Right cardiac atrium (tissue), 5 donors: ENCODE measurements around the gene ZNF619. TPM values are rescaled to one million over a fixed set of nuclear protein-coding genes. Genes with fewer than 3 reads are reported as not detected.

ENCODE experiments used
- ATAC-seq, 2 donors: fragments of 200-7000 bp; cut with Tn5 transposase; one replicate each; pipeline versions ENCODE4 v1.8.0 to v1.9.1; 2020; ENCODE audit warnings: moderate library complexity in 2 of 2, mild to moderate bottlenecking in 1 of 2
- DNase-seq, 3 donors: peaks; one replicate each; pipeline ENCODE4 v3.0.0-alpha.2; 2020
- H3K27ac ChIP-seq: one replicate; pipeline ENCODE4 v1.5.1; 2013; ENCODE audit warnings: mild to moderate bottlenecking, low read length, control low read depth, moderate library complexity
- H3K27me3 ChIP-seq: one replicate; pipeline ENCODE4 v1.6.1; 2013; ENCODE audit not compliant: control insufficient read depth, insufficient read depth
- H3K4me1 ChIP-seq: one replicate; pipeline ENCODE4 v1.6.1; 2013; ENCODE audit warnings: low read length; ENCODE audit not compliant: control insufficient read depth, insufficient read depth
- H3K4me3 ChIP-seq: one replicate; pipeline ENCODE4 v1.5.1; 2013; ENCODE audit warnings: low read length, control low read depth
- H3K9me3 ChIP-seq: one replicate; pipeline ENCODE4 v1.6.1; 2013; ENCODE audit warnings: low read length; ENCODE audit not compliant: control insufficient read depth
- WGBS: extraction: QIAGEN DNeasy Blood & Tissue Kit; methylation state at CpG from one replicate; pipeline ENCODE4 v1.1.7; 2013; 5-methylcytosine and 5-hydroxymethylcytosine counted together
- intact Hi-C, 4 donors: fragments of 100-400 bp; cut with DNase I; formaldehyde crosslinking; loops; one replicate each; pipeline versions ENCODE4 v1.11.0 to v1.14.0; 2022 to 2023
- long read RNA-seq, 4 donors: library from polyadenylated mRNA; unstranded; transcript quantifications; one replicate each; pipeline ENCODE4 v2.0.0, GENCODE V29; 2020 to 2021
- polyA plus RNA-seq: library from polyadenylated mRNA; stranded (reverse); fragments of 200-250 nt; gene quantifications from one replicate; pipeline ENCODE4 v1.2.3, GENCODE V29; 2013
- total RNA-seq, 4 donors: library from RNA; stranded (reverse); fragmentation: NEBNext Ultra II Directional; extraction: Animal tissue kit (Norgen Biotek cat#: 25700); gene quantifications; one replicate each; pipeline ENCODE4 v1.2.1, GENCODE V29; 2021
- donor health status: healthy with polysubstance abuse.
- donor health status: DM: no; HTN: yes; CAD: no.
- donor health status: DM: no; HTN: no; CAD: no.
- donor health status: DM: no; HTN: yes; CAD: no; lungs with severe emphysema.
- donor health status: DM: yes; HTN: yes; CAD: no.

ZNF619 gene
- total RNA-seq (1 to 10 TPM; 3.9 to 6.3 (median 5.0) TPM), polyA plus RNA-seq (1.5 TPM)
- long read RNA-seq, donor 1, partial matches to known transcripts: 0 of 3 reads
- long read RNA-seq, donor 1, other reads (novel, unspliced or antisense): 3 of 3 reads
- long read RNA-seq, donor 2, partial matches to known transcripts: 0 of 2 reads
- long read RNA-seq, donor 2, other reads (novel, unspliced or antisense): 2 of 2 reads
- long read RNA-seq, donor 3, full-length matches to known transcripts: 2 of 3 reads
- long read RNA-seq, donor 3, partial matches to known transcripts: 0 of 3 reads
- long read RNA-seq, donor 3, other reads (novel, unspliced or antisense): 1 of 3 reads
- long read RNA-seq, donor 4, partial matches to known transcripts: 0 of 2 reads
- long read RNA-seq, donor 4, other reads (novel, unspliced or antisense): 2 of 2 reads

DNA sequence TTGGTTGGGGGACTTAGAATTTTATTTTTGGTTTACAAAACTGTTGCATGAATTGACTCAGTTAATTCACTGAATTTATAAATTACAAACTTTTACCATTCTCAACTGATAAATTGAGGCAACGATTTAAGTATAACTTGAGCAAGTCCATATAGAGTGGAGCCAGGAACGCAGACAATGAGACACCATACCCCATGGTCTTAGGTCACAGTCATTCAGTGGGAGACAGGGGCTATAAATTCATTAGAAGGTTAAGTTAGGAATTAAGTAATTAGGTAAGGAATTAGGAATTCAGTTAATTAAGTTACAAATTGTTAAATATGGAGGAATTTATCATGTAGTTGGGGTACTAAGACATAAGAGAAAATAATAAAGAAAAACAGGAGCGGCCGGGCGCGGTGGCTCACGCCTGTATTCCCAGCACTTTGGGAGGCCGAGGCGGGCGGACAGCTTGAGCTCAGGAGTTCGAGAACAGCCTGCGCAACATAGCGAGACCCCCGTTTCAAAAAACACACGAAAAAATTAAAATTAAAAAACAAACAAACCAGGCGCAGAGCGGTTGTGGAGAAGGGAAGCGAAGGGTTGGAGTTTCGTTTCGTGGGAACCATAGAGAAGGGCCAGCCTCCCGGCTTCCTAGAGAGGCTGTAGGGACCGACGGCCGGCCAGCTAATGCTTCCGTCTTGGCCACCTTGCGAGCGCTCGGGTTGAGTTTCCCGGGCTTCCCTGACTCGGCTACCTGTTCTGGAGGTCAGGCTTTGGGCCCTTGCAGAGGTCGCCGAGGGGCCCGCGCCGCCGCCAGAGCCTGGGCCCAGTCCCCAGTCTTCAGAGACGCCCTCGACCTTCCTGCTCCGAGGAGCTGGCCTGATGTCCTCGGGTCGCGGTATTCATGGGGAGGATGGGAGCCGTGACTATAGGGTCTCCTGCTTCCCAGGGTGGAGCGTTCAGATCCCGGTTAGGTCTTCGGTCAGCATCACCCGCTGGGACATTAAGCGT is at the start of gene ZNF619:
Gene ZNF619, plus strand, starts transcription at position 645 of the 993 bp plus-strand sequence. CDS start 858 bp downstream, outside the sequence.
- Histone ChIP-seq H3K27me3 (no peaks in the 10 kb centered on the region), H3K9me3 (no peaks in the 10 kb centered on the region), H3K4me1 (no peaks in the 10 kb centered on the region), H3K4me3 (peak within 1 kb of the TSS; percentile 80), H3K27ac (peak within 1 kb of the TSS; percentile 26)
- ATAC-seq (peak; percentile 93 to 96), DNase-seq (peak; percentile 75 to 90 (median 90))
- WGBS: 12% methylated on average over 48 of the region's 48 CpGs
- intact Hi-C loops: loop anchor here in 2 of 4 donors (10.0 kb wide), 1 partner anchor 48 kb away; the partner anchor contains the start of gene ZNF621 (in 2 of the 2)

DNA sequence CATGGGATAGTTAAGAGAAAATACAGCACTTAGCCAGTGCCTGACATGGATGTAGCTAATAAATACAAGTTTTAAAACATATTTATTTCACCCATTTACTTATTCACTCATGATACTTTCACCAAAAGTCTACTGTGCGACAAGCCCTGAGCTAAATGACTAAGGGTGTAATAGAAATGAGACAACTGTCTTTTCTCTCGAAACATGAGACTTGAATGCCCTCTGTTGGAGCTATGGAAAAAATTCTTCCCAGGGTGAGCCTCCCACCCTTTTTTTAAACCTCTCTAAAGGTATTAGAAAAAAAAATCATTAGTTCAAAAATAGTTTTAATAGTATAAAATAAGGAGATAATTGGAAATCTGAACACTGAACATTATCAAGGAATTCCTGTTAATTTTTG is 44.1 kb upstream of the ZNF619 start:
- 90% methylated on average over 2 of the region's 2 CpGs for WGBS
- H3K4me1 ChIP-seq: no peaks in the 10 kb centered on the region
- no peaks in the 10 kb centered on the region for H3K9me3 ChIP-seq
- ATAC-seq (no peak), DNase-seq (no peak)
- no peaks in the 10 kb centered on the region for H3K27me3 ChIP-seq
- no peak overlapping the region for H3K27ac ChIP-seq
- H3K4me3 ChIP-seq: no peak overlapping the region
- intact Hi-C loops: no loop called here

DNA sequence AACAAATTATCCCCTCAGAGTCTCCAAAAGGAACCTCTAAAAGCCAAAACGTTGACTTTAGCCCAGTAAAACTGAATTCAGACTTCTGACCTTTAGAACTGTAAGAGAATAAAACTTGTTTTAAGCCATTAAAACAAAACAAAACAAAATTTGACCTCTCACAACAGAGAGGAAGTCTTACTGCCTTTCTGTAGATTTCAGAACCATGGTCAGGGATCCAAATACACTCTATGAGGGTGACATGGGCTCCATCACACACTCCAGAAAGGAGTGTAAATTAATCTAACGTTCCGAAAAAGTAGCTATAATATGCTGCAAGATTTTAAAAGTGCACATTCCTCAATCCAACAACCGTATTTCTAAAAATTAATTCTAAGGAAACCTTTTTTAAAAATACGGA is 39.0 kb upstream of the ZNF619 start:
- DNase-seq (no peak), ATAC-seq (no peak)
- WGBS: 69% methylated on average over 5 of the region's 5 CpGs
- intact Hi-C loops: no loop called here
- Histone ChIP-seq H3K9me3 (no peaks in the 10 kb centered on the region), H3K4me3 (no peak overlapping the region), H3K4me1 (no peaks in the 10 kb centered on the region), H3K27ac (no peak overlapping the region), H3K27me3 (no peaks in the 10 kb centered on the region)

DNA sequence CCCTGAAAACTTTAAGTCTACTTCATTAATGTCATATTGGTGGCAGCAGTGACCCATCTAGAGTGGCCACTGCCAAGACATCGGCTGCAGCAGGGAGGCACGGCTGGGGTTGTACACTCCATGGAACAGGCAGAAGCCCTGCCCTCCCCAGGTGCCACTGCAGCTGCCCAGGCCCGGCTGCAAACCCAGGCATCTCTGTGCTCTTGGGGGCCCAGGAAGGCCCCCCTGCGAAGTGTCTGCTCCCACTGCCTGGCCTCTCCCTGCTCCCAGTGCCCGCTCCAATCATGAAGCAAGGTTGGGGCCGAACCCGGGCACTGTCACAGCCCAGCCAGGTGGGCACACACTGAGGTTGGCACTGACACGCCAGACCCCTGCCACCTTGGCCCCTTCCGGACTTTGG is 31.9 kb upstream of the ZNF619 start:
- Histone ChIP-seq H3K27me3 (no peaks in the 10 kb centered on the region), H3K4me1 (no peaks in the 10 kb centered on the region), H3K4me3 (no peak overlapping the region), H3K9me3 (no peaks in the 10 kb centered on the region), H3K27ac (no peak overlapping the region)
- intact Hi-C loops: no loop called here
- DNase-seq: no peak
- no peak for ATAC-seq
- WGBS: 88% methylated on average over 9 of the region's 9 CpGs

DNA sequence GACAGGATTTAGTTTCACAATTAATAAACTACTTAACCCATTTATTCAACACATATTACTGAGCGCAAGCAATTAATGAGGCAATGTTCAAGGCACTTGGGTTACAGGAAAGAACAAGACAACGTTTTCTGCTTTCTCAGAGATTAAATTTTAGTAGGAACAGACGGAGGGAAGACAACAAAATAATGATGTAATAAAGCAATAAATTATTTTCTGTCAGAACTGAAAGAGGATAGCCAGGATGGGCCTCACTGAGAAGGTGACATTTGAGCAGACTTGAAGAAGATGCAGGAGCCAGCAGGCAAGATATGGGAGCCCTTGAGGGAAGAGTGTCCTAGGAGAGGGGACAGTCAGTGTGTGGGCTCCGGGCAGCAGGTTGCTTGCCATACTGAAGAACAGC is 31.0 kb upstream of the ZNF619 start:
- ATAC-seq: no peak
- DNase-seq: no peak
- Histone ChIP-seq H3K4me1 (no peaks in the 10 kb centered on the region), H3K27ac (no peak overlapping the region), H3K4me3 (no peak overlapping the region), H3K9me3 (no peaks in the 10 kb centered on the region), H3K27me3 (no peaks in the 10 kb centered on the region)
- intact Hi-C loops: no loop called here
- 80% methylated on average over 4 of the region's 4 CpGs for WGBS

DNA sequence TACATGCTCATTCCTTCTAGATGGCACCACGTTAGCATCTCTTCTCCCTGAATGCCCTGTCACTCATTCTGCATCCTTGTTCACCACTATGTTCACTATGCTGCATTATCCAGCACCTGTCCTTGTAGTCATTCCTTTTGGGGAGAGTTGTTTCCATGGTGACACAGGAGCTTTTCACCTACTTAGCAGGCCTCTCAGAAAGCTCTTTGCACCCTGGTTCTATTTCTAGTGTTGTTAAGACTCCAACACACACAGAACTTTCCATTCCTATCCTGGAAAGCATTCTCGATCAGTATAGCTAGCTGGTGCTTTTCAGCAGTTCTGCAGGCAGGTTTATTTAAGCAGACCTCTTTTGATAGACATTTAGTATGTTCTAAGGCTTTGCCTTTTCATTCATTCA is 26.5 kb upstream of the ZNF619 start:
- ATAC-seq (no peak), DNase-seq (no peak)
- Histone ChIP-seq H3K9me3 (no peaks in the 10 kb centered on the region), H3K4me1 (peaks cover 3% of the 10 kb centered on the region), H3K27ac (no peak overlapping the region), H3K4me3 (no peak overlapping the region), H3K27me3 (no peaks in the 10 kb centered on the region)
- 73% methylated on average over 2 of the region's 2 CpGs for WGBS
- intact Hi-C loops: loop anchor here in 1 of 4 donors (10.0 kb wide), 1 partner anchor 126 kb away; no protein-coding TSS in a partner anchor

DNA sequence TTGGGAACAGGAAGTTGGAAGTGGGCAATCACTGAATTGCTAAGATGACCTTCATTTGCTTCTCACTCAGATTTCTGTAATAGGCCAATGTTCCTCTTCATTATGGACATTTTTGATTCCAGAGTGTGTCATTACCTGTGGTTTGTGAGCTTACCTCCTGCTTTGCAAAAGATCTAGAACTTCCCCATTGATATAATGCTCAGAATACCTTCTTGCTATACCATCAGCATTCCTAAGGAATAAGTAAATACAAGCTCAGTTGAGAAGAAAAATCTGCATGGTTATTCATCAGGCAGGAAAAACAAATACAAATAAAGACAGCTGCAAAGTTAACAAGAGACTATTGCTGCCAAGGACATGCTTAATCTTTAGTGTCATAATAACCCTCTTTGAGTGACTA is 25.4 kb upstream of the ZNF619 start:
- ATAC-seq (no peak), DNase-seq (no peak)
- H3K4me3 ChIP-seq: no peak overlapping the region
- H3K9me3 ChIP-seq: no peaks in the 10 kb centered on the region
- intact Hi-C loops: loop anchor here in 1 of 4 donors (10.0 kb wide), 1 partner anchor 127 kb away; no protein-coding TSS in a partner anchor
- H3K27ac ChIP-seq: no peak overlapping the region
- H3K4me1 ChIP-seq: peaks cover 3% of the 10 kb centered on the region
- H3K27me3 ChIP-seq: no peaks in the 10 kb centered on the region

DNA sequence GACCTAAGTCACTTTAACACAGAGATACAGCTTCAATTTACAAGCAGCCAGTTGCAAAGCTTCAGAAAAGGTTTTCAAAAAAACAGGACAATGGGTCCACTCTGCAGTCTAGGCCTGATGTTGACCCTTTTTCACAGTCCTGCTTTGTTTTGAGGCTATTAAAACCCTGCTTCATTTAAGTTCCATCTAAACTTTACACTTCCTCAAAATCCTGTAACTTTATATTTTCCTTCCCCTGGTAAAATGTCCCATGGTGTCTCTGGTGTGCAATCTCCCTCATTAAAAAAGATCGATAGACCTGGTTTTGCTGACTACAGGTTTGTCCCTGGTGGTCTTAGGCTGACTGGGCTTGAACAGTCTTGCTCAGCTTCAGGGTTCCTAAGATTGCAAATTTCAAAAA is 24.9 kb upstream of the ZNF619 start:
- Histone ChIP-seq H3K27ac (no peak overlapping the region), H3K27me3 (no peaks in the 10 kb centered on the region), H3K9me3 (no peaks in the 10 kb centered on the region), H3K4me3 (peak overlapping the region; percentile 70), H3K4me1 (peaks cover 3% of the 10 kb centered on the region)
- DNase-seq (no peak), ATAC-seq (no peak)
- intact Hi-C loops: loop anchor here in 1 of 4 donors (10.0 kb wide), 1 partner anchor 127 kb away; no protein-coding TSS in a partner anchor
- 93% methylated on average over 1 of the region's 1 CpG for WGBS

DNA sequence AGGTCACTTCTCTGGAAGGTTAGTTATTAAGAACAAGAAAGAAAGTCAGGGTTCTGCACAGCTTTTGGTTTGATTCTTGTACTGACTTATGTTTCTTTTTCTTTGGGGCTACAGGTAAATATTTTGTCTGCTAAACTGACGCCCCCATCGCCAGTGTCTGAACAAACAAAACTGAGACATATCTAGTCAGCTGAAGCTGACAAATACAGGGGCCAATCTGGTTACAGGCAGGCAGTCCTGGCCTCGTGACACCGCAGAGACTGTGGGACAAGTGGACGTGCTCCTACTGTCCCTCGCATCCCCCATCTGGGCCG is 24.4 kb upstream of the ZNF619 start:
- Histone ChIP-seq H3K4me1 (peaks cover 3% of the 10 kb centered on the region), H3K27me3 (no peaks in the 10 kb centered on the region), H3K27ac (peak overlapping the region; percentile 99), H3K9me3 (no peaks in the 10 kb centered on the region), H3K4me3 (peak overlapping the region; percentile 70)
- no peak for ATAC-seq
- no peak for DNase-seq
- intact Hi-C loops: loop anchor here in 1 of 4 donors (10.0 kb wide), 1 partner anchor 128 kb away; no protein-coding TSS in a partner anchor
- 1% methylated on average over 7 of the region's 7 CpGs for WGBS

DNA sequence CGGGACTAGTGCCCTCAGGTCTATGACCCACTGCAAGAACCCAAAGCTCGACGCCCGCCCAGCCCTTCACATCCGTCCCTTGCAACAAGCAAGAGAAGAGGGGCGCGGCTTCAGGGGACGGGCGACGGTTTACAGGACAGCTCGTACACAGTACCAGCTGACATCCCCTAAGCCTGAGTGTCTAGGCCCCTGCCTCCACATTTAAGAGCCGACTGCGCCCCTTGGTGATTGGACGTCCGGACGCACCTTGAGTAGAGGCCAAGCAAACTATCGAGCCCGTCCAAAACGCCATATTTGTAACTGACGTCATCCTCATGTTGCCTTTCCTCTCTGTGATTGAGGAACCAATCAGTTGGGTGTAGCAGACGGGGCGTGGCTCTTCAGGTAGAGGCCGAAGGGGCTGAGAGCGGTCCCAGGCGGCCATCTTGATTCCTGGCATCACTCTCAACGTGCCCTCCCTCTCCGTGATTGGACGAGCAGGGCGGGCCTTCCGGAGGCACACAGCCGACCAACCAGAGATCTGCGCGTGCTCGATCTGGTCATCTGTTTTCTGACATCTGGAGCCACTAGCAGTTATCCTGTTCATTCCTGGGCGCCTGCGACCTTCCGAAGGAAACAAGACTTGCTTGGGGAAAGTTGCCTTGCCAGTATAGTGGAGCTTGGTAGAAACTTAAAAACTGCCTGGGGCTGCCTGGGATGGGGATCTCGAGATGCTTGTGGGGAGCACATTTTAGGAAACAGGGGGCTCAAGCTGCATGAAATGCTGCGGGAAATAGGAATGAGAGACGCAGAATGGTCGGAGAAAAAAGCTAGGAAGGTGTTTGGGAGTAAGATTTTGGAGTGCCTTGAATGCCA is 23.8 kb upstream of the ZNF619 start:
- intact Hi-C loops: loop anchor here in 1 of 4 donors (10.0 kb wide), 1 partner anchor 128 kb away; no protein-coding TSS in a partner anchor
- ATAC-seq (peak; percentile 98), DNase-seq (peak; percentile 99)
- WGBS: under 1% methylated on average over 41 of the region's 41 CpGs
- no peaks in the 10 kb centered on the region for H3K9me3 ChIP-seq
- H3K27me3 ChIP-seq: no peaks in the 10 kb centered on the region
- peak overlapping the region; percentile 99 for H3K27ac ChIP-seq
- peak overlapping the region; percentile 70 for H3K4me3 ChIP-seq
- H3K4me1 ChIP-seq: peaks cover 3% of the 10 kb centered on the region
